GM19397 (cell line): ENCODE results near the gene SEC14L5.

Source experiments
- ATAC-seq: cut with Tn5 transposase; IDR thresholded peaks from one replicate; pipeline ENCODE4 v1.9.1; 2021; ENCODE audit warnings: mild to moderate bottlenecking, moderate library complexity; ENCODE audit not compliant: unreplicated experiment

SEC14L5 gene

GRCh38 chr16:4981473-4981872, 23.3 kb downstream of the SEC14L5 start:
- no peak for ATAC-seq

- no peak for ATAC-seq
Observed at GRCh38 chr16:4982056-4982867, 24.1 kb downstream of the SEC14L5 start.

GRCh38 chr16:4984174-4984990, 26.3 kb downstream of the SEC14L5 start:
- ATAC-seq = no peak

GRCh38 chr16:4987250-4987579, 29.1 kb downstream of the SEC14L5 start:
- no peak for ATAC-seq

GRCh38 chr16:4987580-4988374, 29.6 kb downstream of the SEC14L5 start:
- no peak for ATAC-seq

GRCh38 chr16:4988647-4989046, 30.5 kb downstream of the SEC14L5 start:
- no peak for ATAC-seq

GRCh38 chr16:4989391-4990006, 31.4 kb downstream of the SEC14L5 start:
- no peak for ATAC-seq

- no peak for ATAC-seq
Observed at GRCh38 chr16:4990415-4990814, 32.3 kb downstream of the SEC14L5 start.

GRCh38 chr16:4991754-4992153, 33.6 kb downstream of the SEC14L5 start:
- ATAC-seq = no peak

- ATAC-seq = no peak
Observed at GRCh38 chr16:4994719-4995434, 36.7 kb downstream of the SEC14L5 start.

GRCh38 chr16:5000573-5001001, 42.5 kb downstream of the SEC14L5 start:
- no peak for ATAC-seq

GRCh38 chr16:5001571-5001970, 43.4 kb downstream of the SEC14L5 start:
- ATAC-seq = no peak

- ATAC-seq = no peak
Observed at GRCh38 chr16:5001986-5002385, 43.9 kb downstream of the SEC14L5 start.

- no peak for ATAC-seq
Observed at GRCh38 chr16:5002699-5003143, 44.6 kb downstream of the SEC14L5 start.

- ATAC-seq = no peak
Observed at GRCh38 chr16:5003211-5003610, 45.1 kb downstream of the SEC14L5 start.

GRCh38 chr16:5003828-5004227, 45.7 kb downstream of the SEC14L5 start:
- ATAC-seq = no peak

- ATAC-seq = no peak
Observed at GRCh38 chr16:5004311-5004710, 46.2 kb downstream of the SEC14L5 start.

- ATAC-seq = no peak
Observed at GRCh38 chr16:5005916-5006315, 47.8 kb downstream of the SEC14L5 start.

- no peak for ATAC-seq
Observed at GRCh38 chr16:5006348-5007193, 48.4 kb downstream of the SEC14L5 start.
